Heart left ventricle (tissue), 13 donors: ENCODE measurements around the gene APLN.

Experiments
- POLR2A ChIP-seq, 2 donors: fragments of 450-650 bp; IDR thresholded peaks; one replicate each; pipeline ENCODE4 v1.6.1; 2017; ENCODE audit warnings: antibody characterized with exemption in 2 of 2, mild to moderate bottlenecking in 2 of 2, moderate library complexity in 2 of 2
- TF ChIP-seq, protein P1 (sequence below), 12 donors: fragments of 200-600 bp; sonication (generic) in 4 of 12; IDR thresholded peaks; one replicate each; pipeline versions ENCODE4 v1.5.0 to v1.8.0; 2018 to 2022; ENCODE audit warnings: antibody characterized with exemption in 12 of 12, mild to moderate bottlenecking in 5 of 12
- donor health status: ischemic (EF 13 %, LVEDD 7.1; RV severe dilation, severe dysfunction).
- donor health status: DM: no; HTN: yes; CAD: no.
- donor health status: DM: no; HTN: no; CAD: no.
- donor health status: ischemic (EF 25% LVEDD 6.9; RV normal size, moderate dysfunction).
- donor health status: ischemic (EF 25% LVEDD 5.7; RV mildly dilated, moderate dysfunction).
- donor health status: ischemic (EF 35%, LVEDD 5.7; RV mildly dilated, moderate dysfunction).
- donor health status: nonischemic (EF 11% LVEDD 7.7; RV severe dilation, severe dysfunction).
- donor health status: DM: yes; HTN: yes; CAD: no.
- donor health status: PGD.
- donor health status: ischemic (EF 29% LVEDD 5.4; RV normal size, mild dysfunction).
- donor health status: nonischemic (EF 23%, LVEDD 6.1; RV moderate dilation, normal function).

DNA sequence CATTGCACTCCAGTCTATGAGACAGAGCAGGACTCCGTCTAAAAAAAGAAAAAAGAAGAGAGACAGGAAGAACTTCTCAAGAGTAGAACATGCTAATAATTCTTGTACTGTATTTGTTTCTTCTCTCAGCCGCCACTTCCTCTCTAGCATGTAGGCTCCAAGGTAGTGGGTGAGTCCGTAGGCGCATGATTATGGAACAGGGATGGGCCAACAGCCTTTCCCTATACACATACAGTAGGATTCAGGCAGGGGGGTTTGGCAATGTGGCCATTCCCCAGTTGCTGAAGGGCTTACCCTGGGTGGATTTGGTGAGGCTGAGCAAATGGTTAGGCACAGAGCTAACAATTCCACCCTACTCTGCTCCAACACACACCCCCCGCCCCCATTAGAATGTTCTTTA is 35.0 kb upstream of the APLN start:
- TF ChIP-seq, protein P1, sequence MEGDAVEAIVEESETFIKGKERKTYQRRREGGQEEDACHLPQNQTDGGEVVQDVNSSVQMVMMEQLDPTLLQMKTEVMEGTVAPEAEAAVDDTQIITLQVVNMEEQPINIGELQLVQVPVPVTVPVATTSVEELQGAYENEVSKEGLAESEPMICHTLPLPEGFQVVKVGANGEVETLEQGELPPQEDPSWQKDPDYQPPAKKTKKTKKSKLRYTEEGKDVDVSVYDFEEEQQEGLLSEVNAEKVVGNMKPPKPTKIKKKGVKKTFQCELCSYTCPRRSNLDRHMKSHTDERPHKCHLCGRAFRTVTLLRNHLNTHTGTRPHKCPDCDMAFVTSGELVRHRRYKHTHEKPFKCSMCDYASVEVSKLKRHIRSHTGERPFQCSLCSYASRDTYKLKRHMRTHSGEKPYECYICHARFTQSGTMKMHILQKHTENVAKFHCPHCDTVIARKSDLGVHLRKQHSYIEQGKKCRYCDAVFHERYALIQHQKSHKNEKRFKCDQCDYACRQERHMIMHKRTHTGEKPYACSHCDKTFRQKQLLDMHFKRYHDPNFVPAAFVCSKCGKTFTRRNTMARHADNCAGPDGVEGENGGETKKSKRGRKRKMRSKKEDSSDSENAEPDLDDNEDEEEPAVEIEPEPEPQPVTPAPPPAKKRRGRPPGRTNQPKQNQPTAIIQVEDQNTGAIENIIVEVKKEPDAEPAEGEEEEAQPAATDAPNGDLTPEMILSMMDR (IDR thresholded peaks at IDR 0.05) = no peak
- TF ChIP-seq POLR2A (IDR thresholded peaks at IDR 0.05) = no peak
